ENCODE measurements around the gene IL1A. TPM values are rescaled to one million over a fixed set of nuclear protein-coding genes. Genes with fewer than 3 reads are reported as not detected.

IL1A gene
- total and polyA plus RNA-seq, 9 of the 15 experiments (the other 6 are each of a cell fraction or from before 2014, with no cell fraction given): 0.03 to 0.27 (median 0.14) TPM; not detected in 2

GRCh38 chr2:112811841-112812306, 27.6 kb upstream of the IL1A start:
- H3K79me2 ChIP-seq (ENCODE audit: control insufficient read depth, insufficient read depth, low read length): no peaks in the 10 kb centered on the region
- peak; percentile 74; the same call in 1 of the 2 replicates for TF ChIP-seq ZNF175 (CRISPR knock-in tag; IDR thresholded peaks at IDR 0.05; ENCODE audit: low read depth)
- TF ChIP-seq SRSF9 (IDR thresholded peaks at IDR 0.05; ENCODE audit: borderline replicate concordance, low read depth, low read length): no peak
- TF ChIP-seq DMBX1 (CRISPR knock-in tag; IDR thresholded peaks at IDR 0.05; ENCODE audit: borderline replicate concordance): peak; percentile 59; the same call in 1 of the 2 replicates
- TF ChIP-seq PKNOX1 (IDR thresholded peaks at IDR 0.05): no peak
- TF ChIP-seq GABPA (tag; conservative IDR thresholded peaks at IDR 0.05; ENCODE audit: low read depth): peak; percentile 33; the same call in 1 of the 2 replicates
- TF ChIP-seq NR2C2 (CRISPR knock-in tag; IDR thresholded peaks at IDR 0.05): no peak
- peak; percentile 17; the same call in 1 of the 2 replicates for TF ChIP-seq NR2C2 (tag; IDR thresholded peaks at IDR 0.05)
- peak; percentile 44 for TF ChIP-seq NR2C1 (IDR thresholded peaks at IDR 0.05)
- TF ChIP-seq NR2C1 (tag; IDR thresholded peaks at IDR 0.05): peak; percentile 71
- no peaks in the 10 kb centered on the region for H4K20me1 ChIP-seq (replicated peaks; ENCODE audit: control insufficient read depth, insufficient read depth, low read length)
- ATAC-seq: peak; percentile 27; the same call in 2 of the 3 replicates
- BruUV-seq (replicated peaks): no TSS peak
- H3K9me3 ChIP-seq (replicated peaks; ENCODE audit: control insufficient read depth, insufficient read depth, low read depth, low read length): no peaks in the 10 kb centered on the region
- ChIA-PET CTCF (ENCODE audit: low intra/inter-chr PET ratio) (no interaction called here), POLR2A (interaction anchor here (0.7 to 0.9 kb wide), 2 partner anchors 17 to 50 kb away, joined by 3 read pairs; no protein-coding TSS in a partner anchor)
- no peak for FAIRE-seq
- H3K27ac ChIP-seq (ENCODE audit: extremely low read depth, low read depth, low read length): no peak overlapping the region
- 65% methylated on average over 7 of the region's 7 CpGs for WGBS (ENCODE audit: insufficient coverage, low coverage, missing lambda C conversion rate)
- no peak overlapping the region for H3K4me2 ChIP-seq (ENCODE audit: insufficient read depth, low read length)
- no peak overlapping the region for H3K4me3 ChIP-seq
- intact Hi-C loops (cut with micrococcal nuclease): no loop called here
- in situ Hi-C loops (cut with MboI): no loop called here
- peaks cover 0 to 29% of the 10 kb centered on the region in 2 experiments; a peak in 3 of 5 replicates for H3K4me1 ChIP-seq (replicated peaks in 1 of 2; ENCODE audit: control insufficient read depth in 2 of 2, insufficient read depth in 2 of 2, low read length in 2 of 2)
- peak overlapping the region; percentile 85 for H2AFZ ChIP-seq (ENCODE audit: low read depth, low read length)
- H3K9ac ChIP-seq (ENCODE audit: insufficient read depth in 1 of 2, low read depth in 2 of 2, low read length in 2 of 2): no peak overlapping the region
- DNase-seq (ENCODE audit: extremely low read depth in 1 of 4, low spot score in 3 of 4): no peak
- H3K27me3 ChIP-seq (ENCODE audit: control insufficient read depth in 2 of 2, insufficient read depth in 2 of 2, low read length in 2 of 2): no peaks in the 10 kb centered on the region
- H3K36me3 ChIP-seq (ENCODE audit: control insufficient read depth, insufficient read depth, low read length): no peaks in the 10 kb centered on the region
- no peaks in the 10 kb centered on the region for H3K9me1 ChIP-seq (ENCODE audit: control insufficient read depth, insufficient read depth, low read length)

All from K562 (cell line).